Kidney (tissue), 14 donors: ENCODE results near the gene TMEM271. TPM values are rescaled to one million over a fixed set of nuclear protein-coding genes. Genes with fewer than 3 reads are reported as not detected.

Experiments used
- DNase-seq, 5 donors: peaks; one replicate each; pipeline ENCODE4 v3.0.0-alpha.2; 2013 to 2020
- FAIRE-seq: peaks from 2 replicates; lab custom pipeline; 2012; peaks lifted over from hg19 to GRCh38; lab: Jason Lieb, UNC
- H3K27ac ChIP-seq, 2 donors: one replicate each; pipeline ENCODE4 v1.7.0; 2013; ENCODE audit warnings: low read depth in 2 of 2, low read length in 2 of 2, inconsistent platforms in 1 of 2
- H3K27me3 ChIP-seq: one replicate; pipeline ENCODE4 v1.7.1; 2013; ENCODE audit warnings: low read length, inconsistent platforms; ENCODE audit not compliant: control insufficient read depth, insufficient read depth
- H3K36me3 ChIP-seq, 3 donors: one replicate each; pipeline versions ENCODE4 v1.7.0 to v1.7.1; 2013; ENCODE audit warnings: low read length in 3 of 3, control low read depth in 1 of 3, inconsistent platforms in 1 of 3; ENCODE audit not compliant: insufficient read depth in 3 of 3, control insufficient read depth in 2 of 3
- H3K4me1 ChIP-seq, 3 donors: one replicate each; pipeline versions ENCODE4 v1.7.0 to v1.7.1; 2013; ENCODE audit warnings: low read length in 3 of 3, inconsistent platforms in 1 of 3, low read depth in 1 of 3; ENCODE audit not compliant: control insufficient read depth in 2 of 3, insufficient read depth in 2 of 3
- H3K4me3 ChIP-seq, 3 donors: one replicate each; pipeline versions ENCODE4 v1.7.0 to v1.8.1; 2013; ENCODE audit warnings: low read length in 3 of 3, control low read depth in 1 of 3, inconsistent platforms in 1 of 3
- H3K9ac ChIP-seq, 3 donors: one replicate each; pipeline versions ENCODE4 v1.7.0 to v1.7.1; 2013; ENCODE audit warnings: low read length in 3 of 3, control low read depth in 1 of 3, inconsistent platforms in 1 of 3
- H3K9me3 ChIP-seq, 3 donors: one replicate each; pipeline versions ENCODE4 v1.7.0 to v1.7.1; 2013; ENCODE audit warnings: low read length in 3 of 3, control low read depth in 1 of 3, inconsistent platforms in 1 of 3; ENCODE audit not compliant: control insufficient read depth in 2 of 3, insufficient read depth in 1 of 3
- CTCF ChIP-seq: IDR thresholded peaks from 3 replicates; pipeline ENCODE4 v1.5.1; 2012; ENCODE audit warnings: mild to moderate bottlenecking, moderate library complexity, borderline replicate concordance; ENCODE audit not compliant: insufficient read depth; ENCODE audit errors: extremely low read depth
- intact Hi-C: fragments of 100-400 bp; cut with DNase I; formaldehyde crosslinking; loops from one replicate; pipeline ENCODE4 v1.11.1; 2022
- polyA plus RNA-seq: library from polyadenylated mRNA; stranded (reverse); fragments of 350-450 nt; fragmentation: Illumina TruSeq; extraction: RNeasy Lipid Tissue Mini Kit (QIAGEN cat#74804); gene quantifications from one replicate; pipeline ENCODE4 v1.2.3, GENCODE V29; 2014; ENCODE audit warnings: low read depth, low replicate concordance; ENCODE audit not compliant: insufficient read depth
- total RNA-seq: library from RNA; stranded (reverse); fragmentation: NEBNext Ultra II Directional; extraction: Animal tissue kit (Norgen Biotek cat#: 25700); gene quantifications from one replicate; pipeline ENCODE4 v1.2.1, GENCODE V29; 2021
- donor health status: control.
- donor health status: control.
- donor health status: control.
- donor health status: control.
- donor health status: control.
- donor health status: DM: yes; HTN: yes; CAD: no.
- donor health status: Normal renal cell carcinoma (clear cell type).

Gene TMEM271
- total and polyA plus RNA-seq, 2 donors from 2014 or later = not detected

DNA sequence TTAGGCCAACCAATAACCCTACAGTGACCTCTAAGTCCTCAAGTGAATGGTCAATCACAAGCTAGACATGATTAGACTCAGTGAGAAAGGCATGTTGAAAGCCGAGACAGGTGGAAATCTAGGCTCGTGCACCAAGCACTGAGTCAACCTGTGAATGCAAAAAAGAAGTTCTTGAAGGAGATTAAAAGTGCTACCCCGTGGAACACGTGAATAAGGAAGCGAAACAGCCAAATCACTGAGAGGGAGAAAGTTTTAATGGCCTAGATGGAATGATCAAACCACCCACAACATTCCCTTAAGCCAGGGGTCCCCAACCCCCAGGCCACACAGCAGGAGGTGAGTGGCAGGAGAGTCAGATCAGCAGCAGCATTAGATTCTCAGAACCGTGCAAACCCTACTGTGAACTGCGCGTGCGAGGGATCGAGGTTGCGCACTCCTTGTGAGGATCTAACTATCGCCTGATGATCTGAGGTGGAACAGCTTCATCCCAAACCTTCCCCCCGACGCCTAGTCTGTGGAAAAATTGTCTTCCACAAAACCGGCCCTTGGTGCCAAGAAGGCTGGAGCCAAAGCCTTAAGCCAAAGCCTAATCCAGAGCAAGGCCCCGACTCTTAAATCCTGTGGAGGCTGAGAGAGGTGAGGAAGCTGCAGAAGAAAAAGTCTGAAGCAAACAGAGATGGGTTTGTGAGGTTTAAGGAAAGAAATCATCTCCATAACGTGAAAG is 29.8 kb upstream of the TMEM271 start:
- no peak overlapping the region for H3K27ac ChIP-seq
- no peak overlapping the region for H3K9ac ChIP-seq
- no peaks in the 10 kb centered on the region for H3K9me3 ChIP-seq
- TF ChIP-seq CTCF = no peak
- H3K27me3 ChIP-seq = no peaks in the 10 kb centered on the region
- H3K4me3 ChIP-seq = no peak overlapping the region
- FAIRE-seq (no peak), DNase-seq (no peak)
- intact Hi-C loops = no loop called here
- no peaks in the 10 kb centered on the region for H3K36me3 ChIP-seq
- no peaks in the 10 kb centered on the region for H3K4me1 ChIP-seq

DNA sequence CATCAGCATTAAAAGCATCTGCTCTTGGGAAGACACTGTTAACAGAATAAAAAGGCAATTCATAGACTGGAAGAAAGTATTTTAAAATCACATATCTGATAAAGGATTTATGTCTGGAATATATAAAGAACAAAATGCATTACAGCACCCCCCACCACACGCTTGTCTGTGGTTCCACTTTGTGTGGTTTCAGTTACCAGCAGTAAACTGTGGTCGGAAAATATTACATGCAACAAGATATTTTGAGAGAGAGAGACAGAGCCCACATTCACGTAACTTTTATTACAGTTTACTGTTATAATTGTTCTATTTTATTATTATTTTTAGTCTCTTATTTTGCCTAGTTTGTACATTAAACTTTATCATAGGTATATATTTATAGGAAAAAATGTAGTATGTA is 28.0 kb upstream of the TMEM271 start:
- no peak for TF ChIP-seq CTCF
- H3K27me3 ChIP-seq = no peaks in the 10 kb centered on the region

GRCh38 chr4:602559-602942 is 26.5 kb upstream of the TMEM271 start:
- Histone ChIP-seq H3K4me3 (no peak overlapping the region), H3K27ac (no peak overlapping the region), H3K4me1 (no peaks in the 10 kb centered on the region), H3K36me3 (no peaks in the 10 kb centered on the region), H3K27me3 (no peaks in the 10 kb centered on the region), H3K9me3 (no peaks in the 10 kb centered on the region), H3K9ac (no peak overlapping the region)
- intact Hi-C loops = no loop called here
- FAIRE-seq (no peak), DNase-seq (peak; percentile 86 to 90 (median 89))
- TF ChIP-seq CTCF = peak; percentile 55

More for the DNA sequence above, 28.0 kb upstream of the TMEM271 start:
- H3K4me1 ChIP-seq = no peaks in the 10 kb centered on the region
- intact Hi-C loops = no loop called here
- no peak overlapping the region for H3K4me3 ChIP-seq
- H3K9me3 ChIP-seq = no peaks in the 10 kb centered on the region
- FAIRE-seq (no peak), DNase-seq (no peak)
- no peak overlapping the region for H3K9ac ChIP-seq
- no peak overlapping the region for H3K27ac ChIP-seq
- H3K36me3 ChIP-seq = no peaks in the 10 kb centered on the region
